ENCODE data around the gene GABBR1.

GABBR1 gene

GRCh38 chr6:29653452-29654038, 20.6 kb upstream of the GABBR1 start:
- peak in 1 of 2 donors; percentile 14 for DNase-seq (ENCODE audit: low read depth in 2 of 2)

- no peak for DNase-seq (ENCODE audit: low read depth in 2 of 2)
Observed at GRCh38 chr6:29652198-29652584, 19.2 kb upstream of the GABBR1 start.

GRCh38 chr6:29651413-29652197, 18.6 kb upstream of the GABBR1 start:
- no peak for DNase-seq (ENCODE audit: low read depth in 2 of 2)

DNA sequence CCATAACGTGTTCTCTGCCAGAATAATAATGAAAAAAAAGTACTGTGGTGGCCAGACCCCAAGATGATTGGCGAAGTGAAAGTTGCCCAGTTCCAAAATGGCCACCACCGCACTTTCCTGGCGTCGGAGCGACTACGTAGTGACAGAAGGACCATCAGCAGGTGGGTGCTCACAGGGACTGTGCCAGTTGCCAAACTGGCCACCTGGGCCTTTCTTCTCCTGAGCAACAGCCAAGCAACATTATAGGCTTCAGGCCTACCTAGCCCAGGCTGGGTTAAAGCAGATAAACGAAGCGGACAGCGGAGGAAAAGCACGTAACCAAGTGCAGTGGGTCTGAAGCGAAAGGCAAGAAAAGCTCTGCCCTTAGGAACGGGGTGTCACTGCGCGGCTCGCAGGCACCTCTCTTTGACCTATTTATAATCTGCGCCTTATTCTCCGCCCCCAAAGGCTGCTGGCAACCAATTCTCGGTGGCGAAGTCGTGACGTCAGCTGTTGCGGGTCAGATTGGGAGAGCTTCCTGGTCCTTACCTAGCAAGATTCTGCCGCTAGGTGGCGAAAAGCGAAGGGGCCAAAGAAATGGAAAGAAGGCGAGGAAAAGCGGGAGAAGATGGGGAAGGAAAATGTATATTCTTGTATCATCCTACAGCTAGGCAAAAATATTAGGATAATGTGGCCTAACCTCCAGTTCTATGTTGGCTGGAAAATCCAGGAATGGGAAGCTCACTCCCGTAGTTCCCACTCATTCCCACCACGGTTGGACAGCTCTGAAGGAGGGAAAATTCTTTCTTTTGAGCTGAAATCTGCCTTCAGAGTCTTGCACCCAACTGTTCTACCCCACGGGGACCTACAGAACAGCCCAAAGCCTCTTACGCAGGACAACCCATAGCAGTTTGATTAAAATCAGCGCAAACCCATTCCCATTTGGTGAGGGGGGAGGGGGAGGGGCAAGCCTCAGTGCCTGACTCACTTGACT, 17.0 kb upstream of the GABBR1 start:
- DNase-seq (ENCODE audit: low read depth in 2 of 2): peak; percentile 96 to 98

GRCh38 chr6:29647927-29648642, 15.1 kb upstream of the GABBR1 start:
- DNase-seq (ENCODE audit: low read depth in 2 of 2): no peak

- DNase-seq (ENCODE audit: low read depth in 2 of 2): no peak
Observed at GRCh38 chr6:29641430-29642148, 8.6 kb upstream of the GABBR1 start.

GRCh38 chr6:29637247-29637646, 4.3 kb upstream of the GABBR1 start:
- no peak for DNase-seq (ENCODE audit: low read depth in 2 of 2)

DNA sequence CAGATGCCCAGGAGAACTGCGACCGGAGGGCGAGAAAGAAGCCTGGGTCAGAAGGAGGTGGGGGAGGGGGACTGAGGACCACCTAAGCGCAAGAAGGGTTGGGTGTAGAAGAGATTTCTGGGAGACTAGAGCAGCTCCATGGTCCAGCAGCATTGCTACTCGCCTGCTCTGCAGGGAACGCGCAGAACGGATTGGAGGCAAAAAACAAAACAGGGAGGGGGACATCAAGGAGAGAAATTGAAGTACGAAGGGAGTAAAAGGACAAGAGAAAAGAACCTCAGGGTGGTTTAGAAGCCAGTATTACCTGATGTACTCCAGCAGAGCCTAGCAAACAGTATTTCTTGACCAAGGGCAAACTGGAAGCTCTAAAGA, 537 bp upstream of the GABBR1 start:
- no peak for DNase-seq (ENCODE audit: low read depth in 2 of 2)

GRCh38 chr6:29631860-29632731, 887 bp downstream of the GABBR1 start:
- DNase-seq (ENCODE audit: low read depth in 2 of 2): peak in 1 of 2 donors; percentile 22

GRCh38 chr6:29631209-29631810, 1.7 kb downstream of the GABBR1 start:
- no peak for DNase-seq (ENCODE audit: low read depth in 2 of 2)

GRCh38 chr6:29630315-29630714, 2.7 kb downstream of the GABBR1 start:
- no peak for DNase-seq (ENCODE audit: low read depth in 2 of 2)

GRCh38 chr6:29629571-29629970, 3.4 kb downstream of the GABBR1 start:
- DNase-seq (ENCODE audit: low read depth in 2 of 2): no peak

- peak; percentile 24 to 48 for DNase-seq (ENCODE audit: low read depth in 2 of 2)
Observed at GRCh38 chr6:29628419-29629281, 4.3 kb downstream of the GABBR1 start.

DNA sequence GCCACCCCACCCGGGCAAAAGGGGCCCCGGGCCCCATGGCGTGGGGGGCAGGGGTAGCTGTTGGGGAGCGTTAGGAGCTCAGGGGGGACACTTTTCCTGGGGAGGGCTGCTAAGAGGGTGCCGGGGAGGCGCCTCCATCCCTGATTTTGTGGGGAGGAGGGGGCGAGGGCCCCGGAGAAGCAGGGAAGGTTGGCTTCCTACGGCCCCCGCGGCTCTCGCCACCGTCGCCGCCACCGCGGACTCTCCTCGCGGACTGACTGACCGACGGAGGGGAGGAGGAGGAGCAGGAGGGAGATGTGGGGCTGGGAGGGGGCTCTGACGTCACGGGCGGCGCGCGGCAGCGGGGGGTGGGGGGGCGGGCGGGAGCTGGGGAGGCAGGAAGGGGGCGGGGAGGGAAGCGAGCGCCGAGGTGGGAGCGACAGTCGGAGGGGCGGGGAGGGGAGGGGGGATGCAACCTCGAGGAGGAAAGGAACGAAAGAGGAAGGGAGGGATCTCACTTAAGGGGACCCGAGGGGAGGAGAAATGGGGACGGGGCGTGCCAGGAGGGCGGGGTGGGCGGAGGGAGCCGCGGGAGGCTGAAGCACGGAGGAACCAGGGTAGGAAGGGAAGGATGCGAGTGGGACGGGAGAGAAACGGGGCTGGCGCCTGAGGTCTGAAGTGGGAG, 5.1 kb downstream of the GABBR1 start:
- DNase-seq (ENCODE audit: low read depth in 2 of 2): peak in 1 of 2 donors; percentile 24

DNA sequence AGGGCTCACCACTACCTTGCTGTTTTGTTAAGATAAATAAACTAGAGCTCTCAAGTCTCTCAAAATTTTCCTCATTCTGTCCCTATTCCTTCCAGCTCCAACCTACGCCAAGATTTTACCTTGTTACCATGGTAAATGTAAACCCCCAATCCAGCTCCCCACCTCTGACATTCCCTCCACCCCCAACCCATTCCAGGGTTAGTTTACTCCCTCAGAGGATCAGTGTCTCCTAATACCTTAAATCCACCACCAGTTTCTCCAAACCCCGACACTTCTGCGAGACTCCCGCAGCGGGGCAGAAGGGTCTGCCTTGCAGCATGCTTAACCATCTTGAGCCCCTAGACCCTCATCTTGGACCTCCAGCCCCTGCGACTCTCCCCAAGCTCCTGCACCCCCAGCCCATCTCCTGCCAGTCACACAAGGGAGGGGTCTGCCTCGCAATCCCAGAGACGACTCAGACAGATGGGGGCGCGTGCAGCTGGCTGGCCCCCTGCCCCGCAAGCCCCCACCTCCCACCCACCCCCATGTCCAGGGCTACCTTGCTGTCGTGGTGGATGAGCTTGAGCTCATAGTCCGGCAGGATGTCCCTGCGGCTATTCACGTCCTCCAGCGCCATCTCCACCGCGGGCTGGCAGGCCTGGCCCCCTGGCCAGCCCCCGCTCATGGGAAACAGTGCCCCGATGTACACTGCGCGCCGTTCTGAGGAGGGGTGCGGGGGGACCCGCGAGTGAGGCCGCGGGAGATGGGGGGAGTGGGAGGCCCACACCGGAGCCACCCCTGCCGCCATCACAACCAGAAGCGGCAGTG, 5.8 kb downstream of the GABBR1 start:
- DNase-seq (ENCODE audit: low read depth in 2 of 2): no peak

DNA sequence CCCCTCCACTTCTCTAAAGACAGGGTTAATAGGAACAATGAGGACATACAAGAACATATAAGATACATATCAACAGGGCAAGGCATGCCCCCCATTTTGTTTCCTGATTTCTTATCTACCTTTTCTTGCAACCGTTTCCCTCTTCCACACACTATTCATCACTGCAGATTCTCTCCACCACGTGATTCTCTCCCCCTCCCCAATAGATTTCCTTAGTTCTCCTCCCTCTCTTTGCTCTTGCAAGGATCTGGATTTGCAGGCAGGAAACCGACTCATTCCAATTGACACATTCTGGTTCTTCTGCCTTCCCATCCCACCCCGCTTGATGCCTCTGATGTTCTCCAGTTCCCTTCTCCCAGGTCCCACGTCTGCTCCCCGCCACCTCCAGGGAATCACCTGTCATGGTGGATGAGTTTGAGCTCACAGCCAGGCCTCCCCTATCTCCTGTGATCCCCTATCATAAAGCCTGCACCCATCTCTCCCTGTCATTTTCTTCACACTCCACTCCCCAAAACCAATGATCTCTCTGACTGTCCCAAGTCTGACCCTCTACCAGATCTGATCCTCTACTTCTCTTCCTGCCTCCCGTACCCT, 7.5 kb downstream of the GABBR1 start:
- no peak for DNase-seq (ENCODE audit: low read depth in 2 of 2)

GRCh38 chr6:29624520-29624961, 8.4 kb downstream of the GABBR1 start:
- DNase-seq (ENCODE audit: low read depth in 2 of 2): no peak
